Esophagus muscularis mucosa (tissue), 4 donors: ENCODE measurements around the gene SLC25A36. TPM values are rescaled to one million over a fixed set of nuclear protein-coding genes. Genes with fewer than 3 reads are reported as not detected.
"Not testable (repeated sequence)": the region's sequence is repeated elsewhere in the genome, so short reads cannot be mapped to it uniquely, and the experiment has no call there.

Experiments used
- DNase-seq: peaks from one replicate; pipeline ENCODE4 v3.0.0-alpha.2; 2017; ENCODE audit errors: extremely low spot score
- H3K27ac ChIP-seq, 4 donors: fragments of 200-600 bp; sonication (generic); replicated peaks in 1 of 4; 1 replicate in 3 of 4; 2 replicates in 1 of 4; pipeline ENCODE4 v1.5.1; 2016 to 2019; ENCODE audit warnings: mild to moderate bottlenecking in 1 of 4
- H3K27me3 ChIP-seq, 4 donors: fragments of 200-600 bp; sonication (generic); one replicate each; pipeline versions ENCODE4 v1.5.1 to v1.6.0; 2016 to 2019
- H3K36me3 ChIP-seq, 4 donors: fragments of 200-600 bp; sonication (generic); one replicate each; pipeline ENCODE4 v1.5.1; 2016 to 2019
- H3K4me1 ChIP-seq, 4 donors: fragments of 200-600 bp; sonication (generic); one replicate each; pipeline ENCODE4 v1.5.1; 2016 to 2019
- H3K4me3 ChIP-seq, 4 donors: fragments of 200-600 bp; sonication (generic); 1 replicate in 2 of 4; 2 replicates in 2 of 4; pipeline ENCODE4 v1.5.1; 2016 to 2019; ENCODE audit warnings: mild to moderate bottlenecking in 4 of 4, moderate library complexity in 1 of 4
- H3K9me3 ChIP-seq, 4 donors: fragments of 200-600 bp; sonication (generic); 1 replicate in 3 of 4; 2 replicates in 1 of 4; pipeline ENCODE4 v1.5.1; 2016 to 2019
- CTCF ChIP-seq, 3 experiments: fragments of 200-600 bp in 2 of 3; fragments of 450-650 bp in 1 of 3; sonication (generic) in 2 of 3; IDR thresholded peaks; one replicate each; pipeline ENCODE4 v1.5.1; 2017 to 2019; ENCODE audit warnings: antibody characterized with exemption in 3 of 3, mild to moderate bottlenecking in 2 of 3, moderate library complexity in 1 of 3
- EP300 ChIP-seq: sonication (generic); formaldehyde crosslinking; IDR thresholded peaks from one replicate; pipeline ENCODE4 v1.6.1; 2017; ENCODE audit warnings: antibody characterized with exemption
- POLR2A ChIP-seq: fragments of 450-650 bp; IDR thresholded peaks from one replicate; pipeline ENCODE4 v1.6.1; 2017; ENCODE audit warnings: antibody characterized with exemption, moderate library complexity, mild to moderate bottlenecking, low read depth
- POLR2AphosphoS5 ChIP-seq, 2 donors: sonication (generic); formaldehyde crosslinking; IDR thresholded peaks; one replicate each; pipeline ENCODE4 v1.6.1; 2017; ENCODE audit warnings: antibody characterized with exemption in 2 of 2
- WGBS: methylation state at CpG from one replicate; pipeline ENCODE4 v1.1.5; 2018; 5-methylcytosine and 5-hydroxymethylcytosine counted together
- intact Hi-C: fragments of 100-400 bp; cut with DNase I; formaldehyde crosslinking; loops from one replicate; pipeline ENCODE4 v1.15.1; 2023
- total RNA-seq, 4 donors: library from RNA; depleted of rRNA; stranded (reverse); fragments of >200 nt; gene quantifications; one replicate each; pipeline versions ENCODE4 v1.1.0 to v1.2.1, GENCODE V29; 2016

SLC25A36 gene
- total RNA-seq, 4 donors from 2014 or later: 42.8 to 56.9 (median 53.8) TPM

- 84% methylated on average over 3 of the region's 3 CpGs for WGBS
- peaks cover 0 to 13% (median 10%) of the 10 kb centered on the region in 4 donors for H3K4me1 ChIP-seq
- H3K27ac ChIP-seq: no peak overlapping the region
- H3K36me3 ChIP-seq: no peaks in the 10 kb centered on the region
- no peak for DNase-seq
- intact Hi-C loops: no loop called here
- TF ChIP-seq POLR2A (no peak), CTCF (IDR thresholded peaks at IDR 0.05) (no peak), POLR2AphosphoS5 (IDR thresholded peaks at IDR 0.05) (no peak)
- no peaks in the 10 kb centered on the region for H3K27me3 ChIP-seq
- H3K4me3 ChIP-seq: no peak overlapping the region
- no peaks in the 10 kb centered on the region for H3K9me3 ChIP-seq
Measured at GRCh38 chr3:141009496-141009895, 67.9 kb downstream of the SLC25A36 start.

GRCh38 chr3:141011232-141011996, 69.8 kb downstream of the SLC25A36 start:
- no peak overlapping the region for H3K27ac ChIP-seq
- TF ChIP-seq POLR2AphosphoS5 (IDR thresholded peaks at IDR 0.05) (no peak), EP300 (no peak), POLR2A (no peak), CTCF (IDR thresholded peaks at IDR 0.05) (peak; percentile 75 to 84 (median 83))
- no peaks in the 10 kb centered on the region for H3K27me3 ChIP-seq
- intact Hi-C loops: loop anchor here (2.0 kb wide), 1 partner anchor 95 kb away; no protein-coding TSS in a partner anchor
- H3K4me3 ChIP-seq: no peak overlapping the region
- peaks cover 0 to 13% (median 10%) of the 10 kb centered on the region in 4 donors for H3K4me1 ChIP-seq
- H3K9me3 ChIP-seq: no peaks in the 10 kb centered on the region
- H3K36me3 ChIP-seq: no peaks in the 10 kb centered on the region
- WGBS: 16% methylated on average over 13 of the region's 13 CpGs
- DNase-seq: no peak

GRCh38 chr3:141011997-141012262, 70.3 kb downstream of the SLC25A36 start:
- no peak for DNase-seq
- Histone ChIP-seq H3K27me3 (no peaks in the 10 kb centered on the region), H3K4me3 (no peak overlapping the region), H3K9me3 (no peaks in the 10 kb centered on the region), H3K36me3 (no peaks in the 10 kb centered on the region), H3K27ac (no peak overlapping the region), H3K4me1 (peaks cover 0 to 13% (median 10%) of the 10 kb centered on the region in 4 donors)
- intact Hi-C loops: loop anchor here (2.0 kb wide), 1 partner anchor 95 kb away; no protein-coding TSS in a partner anchor
- WGBS: 51% methylated on average over 4 of the region's 4 CpGs
- TF ChIP-seq CTCF (IDR thresholded peaks at IDR 0.05) (no peak), EP300 (no peak), POLR2A (no peak), POLR2AphosphoS5 (IDR thresholded peaks at IDR 0.05) (no peak)

- intact Hi-C loops: no loop called here
- TF ChIP-seq POLR2AphosphoS5 (IDR thresholded peaks at IDR 0.05) (no peak), CTCF (IDR thresholded peaks at IDR 0.05) (no peak), POLR2A (no peak)
- Histone ChIP-seq H3K27ac (peak overlapping the region in 1 of 4 donors; percentile 16), H3K36me3 (no peaks in the 10 kb centered on the region), H3K9me3 (no peaks in the 10 kb centered on the region), H3K27me3 (no peaks in the 10 kb centered on the region), H3K4me1 (peaks cover 0 to 13% (median 10%) of the 10 kb centered on the region in 4 donors), H3K4me3 (no peak overlapping the region)
- WGBS: 96% methylated on average over 2 of the region's 2 CpGs
- no peak for DNase-seq
Measured at GRCh38 chr3:141012571-141012970, 70.9 kb downstream of the SLC25A36 start.

- Histone ChIP-seq H3K27ac (no peak overlapping the region), H3K4me1 (peaks cover 0 to 13% (median 10%) of the 10 kb centered on the region in 4 donors), H3K4me3 (no peak overlapping the region), H3K36me3 (no peaks in the 10 kb centered on the region), H3K9me3 (no peaks in the 10 kb centered on the region), H3K27me3 (no peaks in the 10 kb centered on the region)
- intact Hi-C loops: no loop called here
- TF ChIP-seq EP300: no peak
- no peak for TF ChIP-seq POLR2AphosphoS5 (IDR thresholded peaks at IDR 0.05)
- no peak for TF ChIP-seq POLR2A
- no peak for TF ChIP-seq CTCF (IDR thresholded peaks at IDR 0.05)
- no peak for DNase-seq
- 90% methylated on average over 3 of the region's 3 CpGs for WGBS
Measured at GRCh38 chr3:141015481-141015880, 73.8 kb downstream of the SLC25A36 start.

GRCh38 chr3:141017366-141018322, 76.0 kb downstream of the SLC25A36 start:
- H3K36me3 ChIP-seq, H3K27me3 ChIP-seq: not testable (repeated sequence)

More at GRCh38 chr3:141017366-141018322, 76.0 kb downstream of the SLC25A36 start:
- WGBS: 89% methylated on average over 22 of the region's 23 CpGs
- H3K4me3 ChIP-seq, H3K9me3 ChIP-seq, DNase-seq, intact Hi-C loops, H3K4me1 ChIP-seq, H3K27ac ChIP-seq: not testable (repeated sequence)
